ENCODE results near the gene ANKUB1.
"Not testable (repeated sequence)": the region's sequence is repeated elsewhere in the genome, so short reads cannot be mapped to it uniquely, and the experiment has no call there.

Gene ANKUB1

GRCh38 chr3:149830902-149831301 lies 38.5 kb upstream of the ANKUB1 start:
- no peak overlapping the region for H3K27ac ChIP-seq
- no peak overlapping the region for H3K4me3 ChIP-seq (ENCODE audit: low read depth, low read length)
- TF ChIP-seq CTCF (IDR thresholded peaks at IDR 0.05; ENCODE audit: low read depth, low read length) = no peak
- DNase-seq = no peak
- H3K27me3 ChIP-seq (ENCODE audit: insufficient read depth, low read depth, severe bottlenecking) = no peaks in the 10 kb centered on the region
- H3K9me3 ChIP-seq (ENCODE audit: severe bottlenecking) = peaks cover 8% of the 10 kb centered on the region
- H3K36me3 ChIP-seq = no peaks in the 10 kb centered on the region

DNA sequence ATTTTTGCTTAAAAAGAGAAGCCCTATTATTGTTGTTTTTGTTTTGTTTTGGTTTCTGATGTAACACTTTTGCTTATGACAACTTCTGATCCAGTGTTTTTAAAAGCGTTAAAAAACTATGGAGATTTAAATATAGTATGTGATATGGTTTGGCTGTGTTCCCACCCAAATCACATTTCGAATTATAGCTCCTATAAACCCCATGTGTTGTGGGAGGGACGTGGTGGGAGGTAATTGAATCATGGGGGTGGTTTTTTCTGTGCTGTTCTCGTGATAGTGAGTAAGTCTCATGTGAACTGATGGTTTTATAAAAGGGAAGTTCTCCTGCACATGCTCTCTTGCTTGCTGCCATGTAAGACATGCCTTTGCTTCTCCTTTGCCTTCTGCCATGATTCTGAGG lies 37.3 kb upstream of the ANKUB1 start:
- H3K36me3 ChIP-seq; H3K27me3 ChIP-seq (ENCODE audit: insufficient read depth, low read depth, severe bottlenecking); H3K27ac ChIP-seq; H3K4me3 ChIP-seq (ENCODE audit: low read depth, low read length); DNase-seq; H3K9me3 ChIP-seq (ENCODE audit: severe bottlenecking): not testable (repeated sequence)

DNA sequence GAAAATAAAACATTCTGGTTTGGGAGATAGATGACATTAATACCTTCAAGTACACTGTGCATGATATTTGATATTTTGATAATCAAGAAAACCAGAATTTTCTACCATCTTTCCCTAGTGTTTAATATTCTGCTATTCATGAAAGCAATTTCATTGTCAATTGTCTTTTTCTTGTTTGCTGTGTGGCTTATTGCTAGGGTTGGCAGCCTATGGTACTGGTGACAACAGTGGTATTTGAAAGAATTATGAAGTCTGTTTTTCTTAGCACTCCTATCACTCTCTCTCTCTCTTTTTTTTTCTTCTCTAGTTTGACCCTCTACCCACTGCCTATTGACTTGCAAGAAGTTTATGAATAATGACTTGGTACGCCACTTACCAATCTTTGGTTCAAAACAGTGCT lies 36.0 kb upstream of the ANKUB1 start:
- Histone ChIP-seq H3K27ac (no peak overlapping the region), H3K9me3 (ENCODE audit: severe bottlenecking) (peaks cover 6% of the 10 kb centered on the region), H3K4me3 (ENCODE audit: low read depth, low read length) (no peak overlapping the region), H3K36me3 (no peaks in the 10 kb centered on the region), H3K27me3 (ENCODE audit: insufficient read depth, low read depth, severe bottlenecking) (no peaks in the 10 kb centered on the region)
- no peak for DNase-seq
- no peak for TF ChIP-seq CTCF (IDR thresholded peaks at IDR 0.05; ENCODE audit: low read depth, low read length)

- H3K27me3 ChIP-seq (ENCODE audit: insufficient read depth, low read depth, severe bottlenecking) = no peaks in the 10 kb centered on the region
- DNase-seq = no peak
- H3K9me3 ChIP-seq (ENCODE audit: severe bottlenecking) = no peaks in the 10 kb centered on the region
- H3K36me3 ChIP-seq = no peaks in the 10 kb centered on the region
- no peak for TF ChIP-seq CTCF (IDR thresholded peaks at IDR 0.05; ENCODE audit: low read depth, low read length)
- H3K4me3 ChIP-seq (ENCODE audit: low read depth, low read length) = no peak overlapping the region
- no peak overlapping the region for H3K27ac ChIP-seq
Measured at GRCh38 chr3:149826636-149827035, 34.3 kb upstream of the ANKUB1 start.

DNA sequence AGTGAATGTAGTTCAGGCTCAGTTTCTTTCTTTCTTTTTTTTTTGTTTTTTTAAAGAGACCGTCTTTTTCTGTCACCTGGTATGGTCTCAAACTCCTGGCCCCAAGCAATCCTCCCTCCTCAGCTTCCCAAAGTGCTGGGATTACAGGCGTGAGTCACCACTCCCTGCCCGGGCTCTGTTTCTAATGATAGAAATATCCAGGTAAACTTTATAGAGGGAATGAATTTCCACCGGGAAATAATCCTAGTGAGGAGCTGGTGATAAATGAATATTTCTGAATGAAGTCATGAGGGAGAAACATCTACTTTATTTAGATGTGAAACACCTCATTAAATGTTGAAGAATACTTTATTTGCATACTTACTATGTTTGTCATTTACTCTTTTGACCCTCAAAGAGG lies 27.8 kb upstream of the ANKUB1 start:
- Histone ChIP-seq H3K9me3 (ENCODE audit: severe bottlenecking) (no peaks in the 10 kb centered on the region), H3K27ac (no peak overlapping the region), H3K4me3 (ENCODE audit: low read depth, low read length) (no peak overlapping the region), H3K36me3 (no peaks in the 10 kb centered on the region), H3K27me3 (ENCODE audit: insufficient read depth, low read depth, severe bottlenecking) (no peaks in the 10 kb centered on the region)
- no peak for DNase-seq
- no peak for TF ChIP-seq CTCF (IDR thresholded peaks at IDR 0.05; ENCODE audit: low read depth, low read length)

- DNase-seq = no peak
- no peak for TF ChIP-seq CTCF (IDR thresholded peaks at IDR 0.05; ENCODE audit: low read depth, low read length)
- Histone ChIP-seq H3K27me3 (ENCODE audit: insufficient read depth, low read depth, severe bottlenecking) (no peaks in the 10 kb centered on the region), H3K27ac (no peak overlapping the region), H3K9me3 (ENCODE audit: severe bottlenecking) (no peaks in the 10 kb centered on the region), H3K36me3 (no peaks in the 10 kb centered on the region), H3K4me3 (ENCODE audit: low read depth, low read length) (no peak overlapping the region)
Measured at GRCh38 chr3:149819432-149819831, 27.1 kb upstream of the ANKUB1 start.

Measured in WERI-Rb-1 (cell line).